HG03558 (cell line): ENCODE data around the gene SDC1.

Experiments
- ATAC-seq: cut with Tn5 transposase; IDR thresholded peaks from one replicate; pipeline ENCODE4 v1.9.1; 2021; ENCODE audit warnings: moderate number of reproducible peaks; ENCODE audit not compliant: unreplicated experiment; ENCODE audit errors: extremely low read depth

The SDC1 gene

DNA sequence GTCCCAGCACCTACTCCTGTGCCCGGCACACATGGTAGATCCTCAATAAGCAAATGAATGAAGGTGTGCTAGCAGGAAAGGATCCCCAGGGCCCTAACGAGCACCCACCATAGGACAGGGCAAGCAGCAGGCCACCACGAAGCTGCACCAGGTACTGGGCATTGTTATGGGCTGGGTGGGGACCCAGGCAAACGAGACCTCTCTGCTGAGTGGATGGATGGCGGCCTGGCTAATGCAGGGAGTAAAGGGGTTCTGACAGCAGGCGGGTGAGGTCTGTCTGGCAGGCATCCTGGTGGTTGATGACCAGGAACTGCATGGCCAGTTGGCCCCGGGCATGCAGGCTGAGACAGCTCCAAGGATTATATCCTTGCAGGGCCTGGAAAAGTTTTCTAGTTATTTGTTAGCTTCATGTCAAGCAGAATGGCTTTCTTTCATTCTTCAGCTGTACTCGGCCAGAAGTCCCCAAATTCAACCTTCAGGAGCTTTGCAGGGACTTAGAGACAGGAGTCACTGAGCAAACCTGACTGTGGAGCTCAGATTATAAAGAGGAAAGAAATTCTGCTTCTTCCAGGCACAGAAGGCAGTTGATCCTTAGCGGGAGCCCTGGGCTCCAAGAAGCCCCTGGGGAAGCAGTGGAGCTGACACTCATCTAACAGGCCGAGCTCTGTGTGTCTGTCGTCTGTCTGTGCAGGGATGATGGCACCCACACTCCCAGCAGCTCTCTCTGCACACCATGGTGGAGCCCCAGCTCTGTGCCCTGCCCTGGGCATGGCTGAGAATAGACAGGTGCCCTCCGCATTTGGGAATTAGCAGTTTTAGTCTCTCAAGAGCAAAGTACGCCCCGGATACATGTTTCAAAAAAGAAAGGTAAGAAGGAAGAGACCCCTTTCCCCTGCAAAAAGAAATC, 51.2 kb downstream of the SDC1 start:
- ATAC-seq, result no peak

DNA sequence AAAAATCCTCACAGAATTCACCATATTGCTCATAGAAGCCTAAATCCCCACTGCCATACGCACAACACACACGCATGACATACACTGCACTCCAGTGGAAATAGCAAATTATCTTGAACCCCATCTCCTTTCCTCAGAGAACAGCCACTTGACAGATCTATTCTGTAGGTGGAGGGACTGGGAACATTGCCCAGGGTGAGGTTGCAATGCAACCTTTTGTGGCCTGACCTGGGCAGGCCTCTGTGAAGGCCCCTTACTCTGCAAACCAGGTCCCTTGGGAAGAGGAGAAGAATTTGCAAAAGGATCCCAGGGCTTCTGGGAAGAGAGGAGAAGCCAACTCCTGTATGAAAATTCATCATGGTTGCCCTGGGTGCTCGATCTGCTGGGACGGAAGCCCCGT, 51.9 kb downstream of the SDC1 start:
- no peak for ATAC-seq

DNA sequence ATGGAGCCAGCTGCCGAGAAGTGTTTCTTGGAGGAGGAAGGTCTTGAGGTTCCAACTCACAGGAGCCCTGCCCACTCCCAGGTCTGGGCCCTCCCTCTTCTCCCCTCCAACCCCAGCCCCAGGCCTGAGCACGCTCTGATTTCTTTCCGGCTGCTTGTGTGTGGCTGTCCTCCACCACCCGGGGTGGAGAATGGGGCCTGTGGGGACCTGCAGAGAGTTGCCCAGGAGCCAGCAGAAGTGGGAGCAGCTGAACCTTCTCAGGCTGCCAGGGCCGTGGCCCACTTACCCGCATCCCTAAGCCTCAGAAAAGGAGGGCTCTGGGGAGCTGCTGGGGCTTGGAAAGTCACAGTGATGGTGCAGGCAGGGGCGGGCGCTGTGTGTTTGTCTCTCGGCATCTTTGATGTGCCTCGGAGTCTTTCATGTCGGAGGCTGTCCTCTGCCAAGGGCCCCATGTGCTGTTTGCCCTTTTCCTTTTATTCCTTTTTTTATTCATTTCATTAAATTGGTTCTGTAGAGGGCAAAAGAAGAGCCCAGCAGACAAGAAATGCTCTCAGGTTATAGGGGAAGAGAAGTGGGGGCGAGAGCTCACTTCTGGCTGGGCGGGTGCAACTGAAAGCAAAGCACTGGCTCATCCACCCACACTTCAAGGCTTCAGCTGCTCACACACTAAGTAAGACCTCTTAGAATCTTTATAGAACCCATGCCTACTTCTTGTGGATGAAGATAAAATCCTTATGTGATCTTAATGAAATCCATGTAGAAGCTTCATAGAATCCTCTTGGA, 52.5 kb downstream of the SDC1 start:
- no peak for ATAC-seq

DNA sequence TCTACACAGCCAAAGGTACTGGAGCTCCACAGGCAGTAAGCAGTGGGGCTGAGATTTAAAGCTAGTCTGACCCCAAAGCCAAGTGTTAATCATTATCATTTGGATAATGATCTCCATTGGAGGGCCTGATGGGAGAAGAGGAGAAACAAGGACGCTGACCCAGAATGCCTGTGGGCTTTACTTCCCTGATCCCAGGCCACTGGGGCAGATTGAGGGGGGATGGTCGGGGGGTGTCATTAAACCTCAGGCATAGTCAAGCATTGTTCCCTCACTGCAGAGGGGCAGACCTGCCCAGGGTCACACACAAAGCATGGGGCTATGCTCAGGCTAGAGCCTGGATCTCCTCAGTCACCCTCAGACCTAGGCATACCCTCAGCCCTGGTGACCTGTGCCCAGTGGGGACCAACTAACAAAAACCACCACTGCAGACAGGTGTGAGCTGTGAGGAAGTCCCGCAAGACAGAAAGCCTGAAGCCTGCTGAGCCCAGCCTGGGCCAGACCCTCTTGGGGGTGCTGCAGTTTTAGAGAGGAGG, 53.4 kb downstream of the SDC1 start:
- no peak for ATAC-seq

DNA sequence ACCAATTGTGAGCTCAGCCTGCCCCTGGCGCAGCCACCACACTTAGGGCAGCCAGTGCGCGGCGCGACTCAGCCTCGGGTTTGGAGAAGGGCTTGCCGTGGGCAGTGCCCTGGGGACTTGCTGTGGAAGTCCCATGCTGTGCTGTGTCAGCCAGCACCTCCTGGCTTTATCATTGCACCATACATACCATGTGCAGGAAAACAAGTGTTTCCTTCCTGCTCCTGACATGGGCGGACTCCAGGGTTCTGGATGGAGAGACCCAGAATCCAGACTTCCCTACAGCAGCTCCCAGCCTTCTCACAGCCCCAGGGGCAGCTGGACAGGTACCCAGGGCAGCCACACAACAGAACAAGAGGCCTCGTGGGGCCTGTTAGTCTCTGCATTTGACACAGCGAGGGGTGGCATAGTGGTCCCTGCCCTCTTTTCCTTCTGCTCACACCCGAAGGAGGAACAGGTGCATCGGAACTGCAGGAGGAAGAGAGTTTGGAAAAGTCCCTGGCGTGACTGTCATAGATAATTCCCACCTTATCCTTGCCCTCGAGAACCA, 54.2 kb downstream of the SDC1 start:
- no peak for ATAC-seq

DNA sequence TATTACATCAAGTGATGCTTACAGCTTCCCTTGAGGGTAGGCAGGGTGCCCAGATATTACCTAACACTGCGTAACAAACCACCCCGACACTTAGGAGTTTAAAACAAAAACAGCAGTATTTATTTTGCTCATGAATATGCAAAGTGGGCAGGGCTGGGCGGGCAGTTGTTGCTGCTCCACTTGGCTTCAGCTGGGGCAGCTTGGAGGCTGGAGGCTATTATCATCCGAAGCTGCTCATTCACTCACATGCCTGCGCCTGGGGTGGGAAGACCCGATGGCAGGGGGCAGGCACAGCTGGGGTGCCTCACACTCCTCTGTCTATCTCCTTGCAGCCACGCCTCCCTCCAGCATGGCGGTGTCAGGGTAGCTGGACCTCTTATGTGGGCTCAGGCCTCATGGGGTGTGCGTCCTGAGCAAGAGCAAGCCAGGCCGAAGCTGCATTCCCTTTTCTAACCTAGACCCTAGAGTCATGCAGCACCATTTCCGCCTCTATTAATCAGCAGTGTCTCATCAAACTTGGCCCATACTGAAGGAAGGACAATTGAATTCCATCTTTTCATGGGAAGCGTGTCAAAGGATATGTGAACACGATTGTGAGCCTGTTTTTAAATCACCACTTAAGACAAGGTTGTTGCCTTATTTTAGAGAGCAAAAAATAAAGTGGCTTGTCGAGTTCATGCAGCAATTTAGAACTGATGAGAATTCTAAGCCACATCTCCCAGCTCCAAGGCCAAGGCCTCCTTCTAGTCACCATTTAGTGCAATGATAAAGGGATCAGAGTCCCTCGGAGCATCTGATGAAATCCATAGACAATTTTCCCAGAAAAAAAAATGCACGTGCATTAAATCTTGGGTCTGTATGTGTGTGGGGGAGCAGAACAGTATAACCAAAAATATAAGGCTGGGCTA, 54.9 kb downstream of the SDC1 start:
- no peak for ATAC-seq

DNA sequence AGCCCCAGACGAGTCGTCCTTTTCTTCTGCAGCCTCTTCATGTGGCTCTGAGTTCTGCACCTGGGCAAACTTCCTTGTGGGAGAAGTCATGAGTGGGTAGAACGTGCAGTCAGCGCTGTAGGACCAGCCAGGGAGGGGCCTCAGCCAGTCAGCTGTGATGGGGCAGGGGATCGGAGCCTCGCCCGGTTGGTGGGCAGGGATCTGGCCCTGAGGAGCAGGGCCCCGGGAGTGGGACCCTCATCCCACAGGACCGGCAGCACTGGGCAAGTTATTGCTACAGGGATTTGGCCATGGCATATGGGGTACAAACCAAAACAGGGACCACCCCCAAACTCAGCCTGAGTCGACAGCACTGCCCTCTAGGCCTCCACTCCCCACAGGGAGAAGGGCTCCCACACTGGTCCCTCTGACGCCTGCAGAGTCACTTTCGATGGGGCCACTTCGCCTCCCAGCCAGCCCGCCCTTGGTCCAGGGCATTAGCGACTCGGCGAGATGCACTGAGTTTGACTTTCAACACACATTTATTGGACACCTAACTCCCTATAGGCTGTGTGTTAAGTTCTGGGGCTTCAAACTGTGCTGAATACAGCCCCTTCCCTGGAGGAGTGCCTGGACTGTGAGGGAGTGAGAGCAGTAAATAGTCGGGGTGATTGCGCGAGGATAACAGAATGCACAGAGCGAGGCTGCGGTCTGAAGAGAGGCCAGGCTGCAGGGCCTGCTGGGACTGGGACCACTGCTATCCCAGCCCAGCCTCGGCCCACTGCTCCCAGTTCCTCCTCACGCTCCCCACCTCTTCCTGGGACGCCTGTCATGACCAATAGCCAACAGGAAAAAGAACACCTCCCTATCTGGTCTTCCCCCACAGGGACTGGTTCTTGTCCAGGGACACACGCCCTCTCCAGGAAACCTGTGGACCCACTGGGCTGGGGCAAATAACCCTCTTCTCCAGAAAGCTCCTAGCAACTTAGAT, 55.9 kb downstream of the SDC1 start:
- no peak for ATAC-seq

DNA sequence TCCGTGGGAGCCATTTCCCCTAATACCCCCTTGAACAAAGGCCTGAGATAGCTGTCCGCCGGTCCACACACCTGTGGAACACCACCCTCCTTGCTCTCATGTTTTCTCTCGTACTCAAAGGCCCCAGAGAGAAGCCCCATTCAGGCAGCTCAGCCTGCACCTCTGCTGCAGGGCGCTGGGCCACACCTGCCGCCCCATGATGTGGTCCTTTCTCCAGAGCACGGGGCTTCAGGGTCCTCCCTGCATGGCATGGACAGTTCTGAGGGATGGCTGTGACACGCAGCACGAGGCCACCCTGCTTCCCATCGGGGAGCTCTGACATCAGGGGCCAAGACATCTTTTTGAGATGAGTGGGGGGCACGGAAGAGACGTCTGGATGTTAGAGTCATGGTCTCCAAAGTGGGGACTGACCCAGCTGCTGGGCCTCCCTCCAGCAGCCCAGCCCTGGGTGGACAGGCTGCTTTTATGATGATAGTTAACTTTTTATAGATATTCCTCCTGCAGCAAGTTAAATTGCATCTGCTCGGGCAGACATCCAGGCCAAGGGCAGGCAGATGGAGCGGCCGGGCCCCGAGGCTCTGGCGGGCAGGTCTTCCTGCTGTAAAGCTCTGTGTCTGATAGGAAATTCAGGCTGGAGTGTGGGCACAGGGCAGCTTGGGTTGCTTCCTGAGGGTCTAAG, 56.7 kb downstream of the SDC1 start:
- no peak for ATAC-seq

DNA sequence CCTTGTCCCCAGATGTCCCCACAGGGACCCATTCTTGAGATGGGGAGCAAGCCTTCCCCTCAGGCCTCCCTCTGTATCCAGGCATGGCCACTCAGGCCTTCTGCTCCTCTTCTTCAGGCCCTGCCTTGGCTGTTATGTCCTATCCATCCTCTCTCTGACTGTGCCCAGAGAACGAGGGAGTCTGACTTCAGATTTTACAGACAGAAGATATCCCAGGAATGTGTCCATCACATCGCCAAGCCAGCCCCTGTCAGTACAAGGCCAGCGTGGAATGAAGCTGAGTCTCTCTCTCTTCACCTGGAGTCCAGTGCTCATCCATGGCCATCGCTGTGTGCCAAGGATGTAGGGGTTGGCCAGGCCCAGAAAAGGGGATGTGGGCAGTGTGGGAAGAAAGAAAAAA, 57.6 kb downstream of the SDC1 start:
- no peak for ATAC-seq

DNA sequence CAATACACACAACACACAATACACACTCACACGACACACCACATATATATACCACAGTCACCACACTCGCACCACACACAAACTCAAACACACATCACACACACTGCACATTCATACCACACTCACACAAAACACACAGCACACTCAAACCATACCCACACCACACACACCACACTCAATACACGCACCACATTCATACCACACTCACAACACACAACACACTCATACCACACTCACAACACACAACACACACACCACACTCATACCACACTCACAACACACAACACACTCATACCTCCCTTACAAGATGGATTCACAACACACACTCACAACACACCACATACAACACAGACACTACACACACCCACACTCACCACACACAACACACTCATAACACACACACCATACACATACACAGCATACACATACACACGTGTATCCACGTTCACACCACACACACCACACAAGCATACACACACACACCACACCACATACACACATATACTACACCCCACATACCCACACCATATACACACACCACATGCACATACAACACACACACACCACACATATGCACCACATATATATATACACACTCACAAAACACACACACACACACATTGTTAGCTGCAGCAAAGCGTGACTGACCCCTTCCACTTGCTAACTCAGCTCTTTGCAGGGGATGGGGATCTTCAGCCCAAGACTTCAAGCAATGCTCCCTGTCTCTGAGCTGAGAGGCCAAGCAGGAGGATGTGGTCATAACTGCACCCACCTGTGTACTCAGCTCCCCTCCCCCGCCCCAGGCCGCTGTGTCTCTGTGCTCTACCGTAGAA, 59.0 kb downstream of the SDC1 start:
- no peak for ATAC-seq

DNA sequence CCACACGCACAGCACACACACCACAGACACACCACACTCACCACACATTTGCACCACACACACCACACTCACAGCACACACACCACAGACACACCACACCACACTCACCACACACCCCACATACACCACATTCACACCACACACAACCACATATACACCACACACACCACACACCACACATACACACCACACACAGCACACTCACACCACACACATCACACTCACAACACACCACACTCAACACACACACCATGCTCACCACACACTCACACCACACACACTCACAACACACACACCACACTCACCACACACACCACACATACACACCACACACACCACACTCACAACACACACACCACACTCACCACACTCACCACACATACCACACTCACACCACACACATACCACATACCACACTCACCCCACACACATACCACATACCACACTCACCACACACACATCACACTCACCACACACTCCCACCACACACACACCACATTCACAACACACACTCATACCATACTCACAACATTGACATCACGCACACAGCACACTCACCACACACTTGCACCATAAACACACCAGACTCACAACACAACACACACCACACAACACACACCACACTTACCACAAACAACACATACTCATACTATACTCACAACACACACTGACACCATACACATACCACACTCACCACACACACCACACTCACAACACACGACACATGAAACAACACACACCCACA, 60.0 kb downstream of the SDC1 start:
- no peak for ATAC-seq

DNA sequence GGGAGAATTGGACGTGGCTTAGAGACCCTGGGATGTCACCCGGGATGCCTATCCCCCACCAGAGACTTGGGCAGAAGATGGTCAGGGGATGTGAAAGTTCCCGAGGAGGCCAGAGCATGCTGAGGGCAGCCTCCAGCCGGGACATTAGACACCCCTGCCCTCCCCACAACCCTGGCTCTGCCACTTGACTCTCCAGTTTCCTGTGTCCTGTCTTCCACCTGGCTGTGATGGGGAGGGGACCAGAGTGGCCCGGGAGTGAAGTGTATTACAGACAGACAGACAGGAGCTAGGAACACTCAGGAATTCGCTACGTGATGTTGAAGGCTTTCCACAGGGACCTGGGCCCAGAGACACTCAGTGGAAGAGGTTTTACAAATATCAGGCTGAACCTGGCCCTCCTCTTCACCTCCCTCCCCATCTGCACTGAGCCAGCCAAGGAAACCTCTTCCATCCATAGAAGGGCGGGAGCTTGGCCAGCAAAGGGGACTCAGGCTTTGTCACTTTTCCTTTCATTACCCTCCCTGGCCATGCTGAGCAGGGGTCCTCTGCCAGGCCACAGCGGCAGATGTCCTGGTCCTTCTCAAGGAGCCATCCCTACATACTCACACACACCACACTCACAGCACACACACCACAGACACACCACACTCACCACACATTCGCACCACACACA, 60.7 kb downstream of the SDC1 start:
- ATAC-seq, result no peak

DNA sequence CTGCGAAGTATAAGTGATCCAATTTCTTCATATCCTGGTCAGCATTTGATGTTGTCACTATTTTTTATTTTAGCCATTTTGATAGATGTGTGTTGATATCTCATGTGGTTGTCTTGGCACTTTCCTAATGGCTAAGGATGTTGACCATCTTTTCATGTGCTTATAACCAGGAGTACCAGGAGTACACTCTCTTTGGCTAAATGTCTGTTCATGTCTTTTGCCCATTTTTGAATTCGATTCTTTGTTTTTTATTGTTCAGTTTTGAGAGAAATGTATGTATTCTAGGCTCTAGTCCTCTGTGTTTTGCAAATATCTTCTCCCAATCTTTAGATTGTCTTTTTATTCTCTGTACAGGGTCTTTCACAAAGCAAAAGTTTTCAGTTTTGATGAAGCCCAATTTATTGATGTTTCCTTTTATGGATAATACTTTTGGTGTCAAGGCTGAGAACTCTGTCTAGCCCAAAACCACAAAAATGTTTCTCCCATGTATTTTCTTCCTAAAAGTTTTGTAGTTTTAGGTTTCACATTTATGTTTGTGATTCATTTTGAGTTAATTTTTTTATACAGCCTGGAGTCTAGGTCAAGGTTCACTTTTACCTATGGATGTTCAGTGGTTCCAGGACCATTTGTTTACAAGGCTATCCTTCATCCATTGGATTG, 65.4 kb downstream of the SDC1 start:
- ATAC-seq, result no peak

DNA sequence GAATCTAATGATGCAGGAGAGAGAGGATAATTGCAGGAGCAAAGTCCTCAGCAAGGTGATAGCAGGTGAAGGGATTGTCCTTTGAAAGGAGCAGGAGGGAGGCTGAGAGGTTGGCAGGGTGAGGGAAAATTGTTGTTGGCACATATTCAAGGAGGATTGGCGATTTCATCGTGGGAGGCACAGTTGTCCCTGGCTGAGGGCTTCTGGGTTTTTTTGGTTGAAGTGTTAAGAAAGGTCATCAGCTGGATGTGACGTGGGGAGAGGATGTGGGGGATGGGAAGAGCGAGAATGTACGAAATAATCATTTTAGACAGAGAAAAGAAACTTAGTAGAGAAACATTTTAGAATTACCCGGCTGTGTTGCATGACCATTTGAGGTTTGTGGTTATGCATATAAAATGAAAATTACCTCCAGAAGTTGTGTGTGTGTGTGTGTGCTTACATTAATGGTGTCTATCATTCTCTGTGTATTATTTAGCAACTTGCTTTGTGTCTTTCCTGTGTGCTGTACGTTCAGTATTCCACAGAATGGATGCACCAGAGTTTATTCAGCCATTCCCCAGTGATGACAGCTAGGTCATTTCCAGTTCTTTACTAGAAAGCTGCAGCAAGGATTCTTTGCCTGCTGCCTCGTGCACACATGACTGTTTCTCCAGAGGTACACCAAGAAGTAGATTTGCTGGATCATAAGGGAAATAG, 67.6 kb downstream of the SDC1 start:
- no peak for ATAC-seq

DNA sequence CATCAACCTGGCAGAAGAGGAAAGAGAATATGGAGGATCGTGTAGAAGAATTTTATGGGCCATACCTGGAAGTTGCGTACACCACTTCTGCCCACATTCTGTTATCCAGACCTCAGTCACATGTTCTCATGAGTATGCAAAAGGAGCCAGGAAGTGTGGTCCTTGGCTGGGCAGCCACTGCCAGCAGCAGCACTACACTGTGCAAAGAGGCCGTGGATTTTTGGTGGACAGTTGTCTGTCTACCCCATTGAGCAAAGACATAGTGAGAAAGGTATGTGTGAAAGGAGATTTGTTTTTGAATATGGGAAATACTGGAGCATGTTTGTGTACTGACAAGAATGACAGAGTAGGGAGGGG, 68.1 kb downstream of the SDC1 start:
- ATAC-seq, result no peak
